NCI-H526 (cell line): ENCODE data around the gene BBS7.
A peak's percentile ranks its signal among the peaks of the same experiment; 100 is the strongest.

ENCODE experiments used
- DNase-seq, 2 experiments: peaks; one replicate each; lab custom pipeline; 2025; lab: John Stamatoyannopoulos, UW

BBS7 gene

GRCh38 chr4:121827853-121828252 lies 42.4 kb downstream of the BBS7 start:
- DNase-seq = no peak

- DNase-seq = no peak
Measured at GRCh38 chr4:121824950-121825349, 45.3 kb downstream of the BBS7 start.

- no peak for DNase-seq
Measured at GRCh38 chr4:121824171-121824527, 46.1 kb downstream of the BBS7 start.

- DNase-seq = peak; percentile 95 to 98
Measured at GRCh38 chr4:121823505-121824170, 46.6 kb downstream of the BBS7 start, which contains the start of gene CCNA2. Gene CCNA2 (minus strand): TSS chr4:121823883. CDS start chr4:121823628, 255 bp downstream.

GRCh38 chr4:121822796-121823504 lies 47.3 kb downstream of the BBS7 start:
- peak; percentile 42 to 44 for DNase-seq

- DNase-seq = no peak
Measured at GRCh38 chr4:121822047-121822446, 48.2 kb downstream of the BBS7 start.

- no peak for DNase-seq
Measured at GRCh38 chr4:121819216-121819965, 50.9 kb downstream of the BBS7 start.

GRCh38 chr4:121818215-121818614 lies 52.1 kb downstream of the BBS7 start:
- no peak for DNase-seq

- DNase-seq = no peak
Measured at GRCh38 chr4:121817701-121818100, 52.6 kb downstream of the BBS7 start.

- peak; percentile 30 to 32 for DNase-seq
Measured at GRCh38 chr4:121817006-121817405, 53.3 kb downstream of the BBS7 start.

GRCh38 chr4:121814756-121815155 lies 55.5 kb downstream of the BBS7 start:
- no peak for DNase-seq

- DNase-seq = no peak
Measured at GRCh38 chr4:121811122-121811521, 59.2 kb downstream of the BBS7 start.

- DNase-seq = no peak
Measured at GRCh38 chr4:121806411-121806810, 63.9 kb downstream of the BBS7 start.

- DNase-seq = no peak
Measured at GRCh38 chr4:121801715-121802075, 68.6 kb downstream of the BBS7 start.

- peak; percentile 79 to 95 for DNase-seq
Measured at GRCh38 chr4:121800961-121801714, 69.1 kb downstream of the BBS7 start, which contains the start of gene EXOSC9. Gene EXOSC9 (plus strand): TSS chr4:121801323. CDS start chr4:121801425, 102 bp downstream.

- DNase-seq = no peak
Measured at GRCh38 chr4:121800638-121800960, 69.7 kb downstream of the BBS7 start.

GRCh38 chr4:121799867-121800501 lies 70.3 kb downstream of the BBS7 start:
- no peak for DNase-seq

- DNase-seq = no peak
Measured at GRCh38 chr4:121799208-121799823, 71.0 kb downstream of the BBS7 start.

- DNase-seq = no peak
Measured at GRCh38 chr4:121796283-121796682, 74.0 kb downstream of the BBS7 start.

- DNase-seq = no peak
Measured at GRCh38 chr4:121794505-121795188, 75.6 kb downstream of the BBS7 start.

- no peak for DNase-seq
Measured at GRCh38 chr4:121792966-121793365, 77.3 kb downstream of the BBS7 start.
